Caco-2 (cell line): ENCODE measurements around the gene CUL4A. TPM values are rescaled to one million over a fixed set of nuclear protein-coding genes. Genes with fewer than 3 reads are reported as not detected.

Source experiments
- BruUV-seq: library from RNA; stranded (reverse); fragments of 400-500 nt; replicated peaks from 2 replicates; lab custom pipeline; 2021; lab: Mats Ljungman, UMichigan
- CTCF ChIA-PET: fragments of 300-600 bp; sonication (Branson Sonifier 250); formaldehyde crosslinking; loops from one replicate; lab custom pipeline; 2022; ENCODE audit warnings: antibody characterized with exemption; lab: Charles Lee
- POLR2A ChIA-PET: fragments of 300-600 bp; sonication (Branson Sonifier 250); formaldehyde crosslinking; loops from one replicate; lab custom pipeline; 2022; ENCODE audit warnings: antibody characterized with exemption; lab: Charles Lee
- DNase-seq, 2 experiments: peaks; one replicate each; pipeline versions ENCODE4 v3.0.0 to v3.0.0-alpha.2; 2020 to 2022
- H3K27me3 ChIP-seq: replicated peaks from 2 replicates; pipeline ENCODE4 v1.6.0; 2011; ENCODE audit warnings: low read length; ENCODE audit not compliant: control insufficient read depth, insufficient read depth
- H3K36me3 ChIP-seq: 2 replicates; pipeline ENCODE4 v1.5.1; 2011; ENCODE audit warnings: low read length; ENCODE audit not compliant: control insufficient read depth, insufficient read depth
- H3K4me1 ChIP-seq: fragments of 250-450 bp; sonication (Bioruptor Pico); 2 replicates; pipeline ENCODE4 v1.5.1; 2020; ENCODE audit warnings: mild to moderate bottlenecking
- H3K4me3 ChIP-seq: 2 replicates; pipeline ENCODE4 v1.5.1; 2011; ENCODE audit warnings: low read depth, mild to moderate bottlenecking, control low read depth, low read length
- H3K9me3 ChIP-seq: fragments of 250-450 bp; sonication (Bioruptor Pico); 2 replicates; pipeline ENCODE4 v1.5.1; 2020; ENCODE audit warnings: mild to moderate bottlenecking, moderate library complexity
- H3K27ac Mint-ChIP-seq: one replicate; pipeline ENCODE4 v1.8.0; 2022; ENCODE audit warnings: mixed read lengths; ENCODE audit not compliant: unreplicated experiment
- H3K27me3 Mint-ChIP-seq: one replicate; pipeline ENCODE4 v1.8.0; 2022; ENCODE audit warnings: mixed read lengths; ENCODE audit not compliant: insufficient read depth, unreplicated experiment
- H3K36me3 Mint-ChIP-seq: one replicate; pipeline ENCODE4 v1.8.0; 2022; ENCODE audit warnings: mild to moderate bottlenecking, mixed read lengths; ENCODE audit not compliant: insufficient read depth, unreplicated experiment
- H3K4me1 Mint-ChIP-seq: one replicate; pipeline ENCODE4 v1.8.0; 2022; ENCODE audit warnings: low read depth, mixed read lengths; ENCODE audit not compliant: unreplicated experiment
- H3K4me3 Mint-ChIP-seq: one replicate; pipeline ENCODE4 v1.8.0; 2022; ENCODE audit warnings: mild to moderate bottlenecking, moderate library complexity, mixed read lengths; ENCODE audit not compliant: unreplicated experiment
- H3K9me3 Mint-ChIP-seq: one replicate; pipeline ENCODE4 v1.8.0; 2022; ENCODE audit warnings: mixed read lengths; ENCODE audit not compliant: unreplicated experiment
- intact Hi-C: fragments of 100-400 bp; cut with micrococcal nuclease; formaldehyde crosslinking; loops from one replicate; pipeline ENCODE4 v1.10.0; 2022; ENCODE audit not compliant: unreplicated experiment
- total RNA-seq: library from RNA; stranded (reverse); gene quantifications from 2 replicates; pipeline ENCODE4 v1.2.3, GENCODE V29; 2022
- TF ChIP-seq, protein P1 (sequence below), 2 experiments: fragments of 200-600 bp in 1 of 2; IDR thresholded peaks; 1 replicate in 1 of 2; 2 replicates in 1 of 2; pipeline versions ENCODE4 v1.5.1 to v1.8.0; 2011 to 2022; ENCODE audit warnings: antibody characterized with exemption in 1 of 2, control low read depth in 1 of 2, inconsistent platforms in 1 of 2, low read depth in 1 of 2, low read length in 1 of 2, mild to moderate bottlenecking in 1 of 2, moderate library complexity in 1 of 2; ENCODE audit not compliant: insufficient read depth in 1 of 2, severe bottlenecking in 1 of 2, unreplicated experiment in 1 of 2

The CUL4A gene
- total RNA-seq, 1 experiment from 2014 or later = 125 TPM

DNA sequence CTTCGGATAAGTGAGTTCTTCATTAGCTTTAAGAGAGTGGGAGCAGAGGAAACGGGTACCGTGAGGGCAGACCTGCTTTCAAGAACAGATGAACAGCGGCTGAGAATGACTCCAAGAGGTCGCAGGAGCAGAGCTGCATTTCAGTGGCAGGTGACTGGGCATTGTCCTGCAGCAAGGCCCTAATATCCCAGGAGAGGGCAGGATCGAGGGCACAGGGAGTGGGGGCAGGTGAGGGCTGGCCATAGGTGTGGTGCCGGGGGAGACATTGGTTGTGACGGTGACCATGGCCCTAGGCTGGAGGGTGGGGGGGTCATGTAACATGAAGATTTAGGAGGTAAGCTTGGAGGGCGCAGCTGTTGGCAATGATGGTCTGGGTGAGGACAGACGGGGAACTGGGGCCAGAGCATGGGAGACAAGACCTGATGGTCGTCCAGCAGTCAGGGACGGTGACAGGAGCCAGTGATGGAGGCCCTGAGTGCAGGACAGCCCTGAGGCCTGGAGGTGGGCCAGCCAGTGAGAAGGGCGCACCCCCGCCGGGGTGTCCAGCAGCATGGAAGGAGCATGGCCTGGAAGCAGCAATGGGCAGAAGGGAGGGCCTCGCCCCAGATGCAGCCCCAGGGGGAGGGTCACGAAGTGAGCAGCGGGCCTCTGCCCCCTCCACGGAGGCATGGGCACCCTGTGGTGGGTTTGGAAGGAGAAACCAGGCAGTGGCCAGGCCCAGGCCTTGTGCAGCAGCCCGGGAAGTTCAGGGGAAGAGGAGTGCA, 58.4 kb downstream of the CUL4A start:
- Histone ChIP-seq H3K4me3 (no peak overlapping the region), H3K36me3 (no peaks in the 10 kb centered on the region), H3K9me3 (no peaks in the 10 kb centered on the region), H3K4me1 (peaks cover 3% of the 10 kb centered on the region; the same call in 1 of the 2 replicates), H3K27me3 (no peaks in the 10 kb centered on the region)
- intact Hi-C loops = no loop called here
- no peaks in the 10 kb centered on the region for H3K27me3 Mint-ChIP-seq
- BruUV-seq = no TSS peak
- H3K9me3 Mint-ChIP-seq = no peaks in the 10 kb centered on the region
- DNase-seq = no peak
- H3K4me3 Mint-ChIP-seq = peak overlapping the region; percentile 9
- POLR2A ChIA-PET = no interaction called here
- TF ChIP-seq, protein P1, sequence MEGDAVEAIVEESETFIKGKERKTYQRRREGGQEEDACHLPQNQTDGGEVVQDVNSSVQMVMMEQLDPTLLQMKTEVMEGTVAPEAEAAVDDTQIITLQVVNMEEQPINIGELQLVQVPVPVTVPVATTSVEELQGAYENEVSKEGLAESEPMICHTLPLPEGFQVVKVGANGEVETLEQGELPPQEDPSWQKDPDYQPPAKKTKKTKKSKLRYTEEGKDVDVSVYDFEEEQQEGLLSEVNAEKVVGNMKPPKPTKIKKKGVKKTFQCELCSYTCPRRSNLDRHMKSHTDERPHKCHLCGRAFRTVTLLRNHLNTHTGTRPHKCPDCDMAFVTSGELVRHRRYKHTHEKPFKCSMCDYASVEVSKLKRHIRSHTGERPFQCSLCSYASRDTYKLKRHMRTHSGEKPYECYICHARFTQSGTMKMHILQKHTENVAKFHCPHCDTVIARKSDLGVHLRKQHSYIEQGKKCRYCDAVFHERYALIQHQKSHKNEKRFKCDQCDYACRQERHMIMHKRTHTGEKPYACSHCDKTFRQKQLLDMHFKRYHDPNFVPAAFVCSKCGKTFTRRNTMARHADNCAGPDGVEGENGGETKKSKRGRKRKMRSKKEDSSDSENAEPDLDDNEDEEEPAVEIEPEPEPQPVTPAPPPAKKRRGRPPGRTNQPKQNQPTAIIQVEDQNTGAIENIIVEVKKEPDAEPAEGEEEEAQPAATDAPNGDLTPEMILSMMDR (IDR thresholded peaks at IDR 0.05; ENCODE audit: insufficient read depth in 1 of 2, low read depth in 1 of 2, low read length in 1 of 2, severe bottlenecking in 1 of 2, unreplicated experiment in 1 of 2) = no peak
- CTCF ChIA-PET = no interaction called here
- H3K36me3 Mint-ChIP-seq = peaks cover 49% of the 10 kb centered on the region
- H3K4me1 Mint-ChIP-seq = peaks cover 12% of the 10 kb centered on the region
- H3K27ac Mint-ChIP-seq = peak overlapping the region; percentile 66

DNA sequence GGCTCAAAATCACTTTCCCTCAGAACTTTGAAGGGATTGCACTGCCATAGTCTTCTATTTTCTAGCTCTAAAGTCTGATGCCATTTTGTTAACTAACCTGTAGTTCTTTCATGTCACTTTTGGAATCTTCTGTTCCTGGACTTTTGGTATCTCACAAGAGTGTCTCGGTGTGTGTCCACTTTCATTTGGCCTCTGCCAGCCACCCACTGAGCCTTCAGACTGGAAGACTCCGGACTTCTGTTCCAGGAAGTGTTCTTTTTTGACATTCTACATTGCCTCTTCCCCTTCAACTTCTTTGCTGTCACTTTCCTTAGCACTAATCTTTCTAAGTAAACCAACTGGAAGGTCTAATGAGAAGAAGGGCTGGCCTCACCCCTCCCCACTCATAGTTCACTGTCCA, 62.6 kb downstream of the CUL4A start:
- no peak overlapping the region for H3K4me3 ChIP-seq
- POLR2A ChIA-PET = no interaction called here
- no peaks in the 10 kb centered on the region for H3K27me3 ChIP-seq
- H3K9me3 ChIP-seq = no peaks in the 10 kb centered on the region
- TF ChIP-seq, protein P1 (IDR thresholded peaks at IDR 0.05; ENCODE audit: insufficient read depth in 1 of 2, low read depth in 1 of 2, low read length in 1 of 2, severe bottlenecking in 1 of 2, unreplicated experiment in 1 of 2) = no peak
- H3K36me3 Mint-ChIP-seq = peaks cover 42% of the 10 kb centered on the region
- H3K4me3 Mint-ChIP-seq = no peak overlapping the region
- intact Hi-C loops = no loop called here
- no TSS peak for BruUV-seq
- H3K9me3 Mint-ChIP-seq = no peaks in the 10 kb centered on the region
- no peak for DNase-seq
- CTCF ChIA-PET = interaction anchor here (0.6 kb wide), 1 partner anchor 209 kb away, joined by 3 read pairs; no protein-coding TSS in a partner anchor
- H3K27me3 Mint-ChIP-seq = no peaks in the 10 kb centered on the region
- H3K36me3 ChIP-seq = no peaks in the 10 kb centered on the region
- peaks cover 17% of the 10 kb centered on the region for H3K4me1 ChIP-seq
- peaks cover 30% of the 10 kb centered on the region for H3K4me1 Mint-ChIP-seq
- H3K27ac Mint-ChIP-seq = no peak overlapping the region

DNA sequence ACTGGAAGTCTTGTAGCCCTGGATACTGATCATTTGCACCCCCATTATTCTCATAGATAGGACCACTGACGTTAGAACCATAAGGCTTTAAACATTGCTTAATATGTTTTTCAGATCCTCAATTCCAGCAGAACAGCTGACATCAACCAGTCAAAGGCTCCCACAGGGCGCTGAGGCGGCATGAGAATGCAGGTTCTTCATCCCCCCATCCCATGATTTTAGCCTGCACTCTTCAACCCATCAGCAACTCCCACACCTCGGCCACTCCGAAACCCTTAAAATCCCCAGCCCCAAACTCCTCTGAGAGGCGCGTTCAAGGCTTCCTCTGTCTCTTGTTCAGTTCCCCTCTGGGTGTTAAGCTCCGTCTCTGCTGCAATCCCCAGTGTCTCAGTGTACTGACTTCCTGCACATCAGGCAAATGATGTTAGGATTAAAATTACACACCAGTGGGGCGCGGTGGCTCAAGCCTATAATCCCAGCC, 63.3 kb downstream of the CUL4A start:
- Histone ChIP-seq H3K4me1 (peaks cover 17% of the 10 kb centered on the region), H3K4me3 (no peak overlapping the region), H3K36me3 (no peaks in the 10 kb centered on the region), H3K27me3 (no peaks in the 10 kb centered on the region), H3K9me3 (no peaks in the 10 kb centered on the region)
- Mint-ChIP-seq H3K9me3 (no peaks in the 10 kb centered on the region), H3K27me3 (no peaks in the 10 kb centered on the region), H3K27ac (no peak overlapping the region), H3K36me3 (peaks cover 35% of the 10 kb centered on the region), H3K4me1 (peaks cover 27% of the 10 kb centered on the region), H3K4me3 (no peak overlapping the region)
- intact Hi-C loops = no loop called here
- DNase-seq = no peak
- POLR2A ChIA-PET = no interaction called here
- CTCF ChIA-PET = no interaction called here
- TF ChIP-seq, protein P1 (IDR thresholded peaks at IDR 0.05; ENCODE audit: insufficient read depth in 1 of 2, low read depth in 1 of 2, low read length in 1 of 2, severe bottlenecking in 1 of 2, unreplicated experiment in 1 of 2) = no peak
- no TSS peak for BruUV-seq
